Measurements from ENCODE around the gene FUBP3. TPM values are rescaled to one million over a fixed set of nuclear protein-coding genes. Genes with fewer than 3 reads are reported as not detected.

Gene FUBP3
- polyA plus RNA-seq, 1 of the 3 experiments (the other 2 are of a cell fraction): 55.1 TPM

GRCh38 chr9:130581766-130582165, 2.4 kb downstream of the FUBP3 start:
- Histone ChIP-seq H3K36me3 (replicated peaks in 1 of 2; ENCODE audit: control insufficient read depth in 1 of 2, insufficient read depth in 2 of 2, low read length in 1 of 2) (peaks cover 13 to 25% of the 10 kb centered on the region in 2 experiments), H3K27ac (ENCODE audit: low read depth in 2 of 2, low read length in 1 of 2) (no peak overlapping the region), H3K9me2 (no peaks in the 10 kb centered on the region), H2AFZ (ENCODE audit: low read depth) (no peak overlapping the region), H3F3A (replicated peaks; ENCODE audit: insufficient read depth) (peaks cover 3% of the 10 kb centered on the region), H3K4me2 (no peak overlapping the region), H3K79me2 (ENCODE audit: insufficient read depth) (peaks cover 74% of the 10 kb centered on the region), H4K20me1 (ENCODE audit: insufficient read depth) (peaks cover 61% of the 10 kb centered on the region), H3K27me3 (ENCODE audit: insufficient read depth) (no peaks in the 10 kb centered on the region), H3K4me3 (ENCODE audit: low read depth in 2 of 2, low read length in 1 of 2) (no peak overlapping the region), H3K4me1 (ENCODE audit: control insufficient read depth in 1 of 2, insufficient read depth in 2 of 2, low read depth in 1 of 2, low read length in 1 of 2) (peaks cover 6 to 11% of the 10 kb centered on the region in 2 experiments; a peak in 2 of 4 replicates), H3K9me3 (no peaks in the 10 kb centered on the region), H3K9ac (no peak overlapping the region)
- ChIA-PET CTCF (interaction anchor here (1.9 kb wide), 1 partner anchor 122 kb away, joined by 5 read pairs; no protein-coding TSS in a partner anchor), POLR2A (no interaction called here)
- no peak for DNase-seq
- TF ChIP-seq MXI1 (IDR thresholded peaks at IDR 0.05; ENCODE audit: low read depth, low read length) (no peak), GATA2 (CRISPR knock-in tag; IDR thresholded peaks at IDR 0.05) (no peak), RXRA (IDR thresholded peaks at IDR 0.05; ENCODE audit: borderline replicate concordance, low read depth) (no peak), NRF1 (IDR thresholded peaks at IDR 0.05; ENCODE audit: low read depth, low read length) (no peak), MEF2A (IDR thresholded peaks at IDR 0.05; ENCODE audit: borderline replicate concordance, low read depth) (no peak), EZH2phosphoT487 (IDR thresholded peaks at IDR 0.05; ENCODE audit: borderline replicate concordance, low read depth) (no peak), TEAD4 (IDR thresholded peaks at IDR 0.05; ENCODE audit: borderline replicate concordance, insufficient read depth) (no peak), RAD21 (IDR thresholded peaks at IDR 0.05; ENCODE audit: low read length) (no peak), NFIC (IDR thresholded peaks at IDR 0.05; ENCODE audit: borderline replicate concordance) (no peak), CHD2 (IDR thresholded peaks at IDR 0.05; ENCODE audit: low read length, partially characterized antibody) (no peak), GABPA (IDR thresholded peaks at IDR 0.05; ENCODE audit: low read depth) (no peak), ELF1 (IDR thresholded peaks at IDR 0.05) (no peak), IRF3 (IDR thresholded peaks at IDR 0.05; ENCODE audit: low read depth, low read length) (no peak), SMC3 (IDR thresholded peaks at IDR 0.05; ENCODE audit: low read depth, low read length) (no peak), RFX5 (IDR thresholded peaks at IDR 0.05; ENCODE audit: low read length) (no peak), FOSL2 (IDR thresholded peaks at IDR 0.05; ENCODE audit: borderline replicate concordance, low read depth) (no peak), YY1 (IDR thresholded peaks at IDR 0.05; ENCODE audit: low read depth) (no peak)
- TF ChIP-seq, protein P1, sequence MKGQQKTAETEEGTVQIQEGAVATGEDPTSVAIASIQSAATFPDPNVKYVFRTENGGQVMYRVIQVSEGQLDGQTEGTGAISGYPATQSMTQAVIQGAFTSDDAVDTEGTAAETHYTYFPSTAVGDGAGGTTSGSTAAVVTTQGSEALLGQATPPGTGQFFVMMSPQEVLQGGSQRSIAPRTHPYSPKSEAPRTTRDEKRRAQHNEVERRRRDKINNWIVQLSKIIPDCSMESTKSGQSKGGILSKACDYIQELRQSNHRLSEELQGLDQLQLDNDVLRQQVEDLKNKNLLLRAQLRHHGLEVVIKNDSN (IDR thresholded peaks at IDR 0.05; ENCODE audit: borderline replicate concordance, low read depth): no peak
- TF ChIP-seq, protein P2, sequence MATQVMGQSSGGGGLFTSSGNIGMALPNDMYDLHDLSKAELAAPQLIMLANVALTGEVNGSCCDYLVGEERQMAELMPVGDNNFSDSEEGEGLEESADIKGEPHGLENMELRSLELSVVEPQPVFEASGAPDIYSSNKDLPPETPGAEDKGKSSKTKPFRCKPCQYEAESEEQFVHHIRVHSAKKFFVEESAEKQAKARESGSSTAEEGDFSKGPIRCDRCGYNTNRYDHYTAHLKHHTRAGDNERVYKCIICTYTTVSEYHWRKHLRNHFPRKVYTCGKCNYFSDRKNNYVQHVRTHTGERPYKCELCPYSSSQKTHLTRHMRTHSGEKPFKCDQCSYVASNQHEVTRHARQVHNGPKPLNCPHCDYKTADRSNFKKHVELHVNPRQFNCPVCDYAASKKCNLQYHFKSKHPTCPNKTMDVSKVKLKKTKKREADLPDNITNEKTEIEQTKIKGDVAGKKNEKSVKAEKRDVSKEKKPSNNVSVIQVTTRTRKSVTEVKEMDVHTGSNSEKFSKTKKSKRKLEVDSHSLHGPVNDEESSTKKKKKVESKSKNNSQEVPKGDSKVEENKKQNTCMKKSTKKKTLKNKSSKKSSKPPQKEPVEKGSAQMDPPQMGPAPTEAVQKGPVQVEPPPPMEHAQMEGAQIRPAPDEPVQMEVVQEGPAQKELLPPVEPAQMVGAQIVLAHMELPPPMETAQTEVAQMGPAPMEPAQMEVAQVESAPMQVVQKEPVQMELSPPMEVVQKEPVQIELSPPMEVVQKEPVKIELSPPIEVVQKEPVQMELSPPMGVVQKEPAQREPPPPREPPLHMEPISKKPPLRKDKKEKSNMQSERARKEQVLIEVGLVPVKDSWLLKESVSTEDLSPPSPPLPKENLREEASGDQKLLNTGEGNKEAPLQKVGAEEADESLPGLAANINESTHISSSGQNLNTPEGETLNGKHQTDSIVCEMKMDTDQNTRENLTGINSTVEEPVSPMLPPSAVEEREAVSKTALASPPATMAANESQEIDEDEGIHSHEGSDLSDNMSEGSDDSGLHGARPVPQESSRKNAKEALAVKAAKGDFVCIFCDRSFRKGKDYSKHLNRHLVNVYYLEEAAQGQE (IDR thresholded peaks at IDR 0.05; ENCODE audit: low read depth, low read length): no peak
- 100% methylated on average over 3 of the region's 3 CpGs for WGBS (ENCODE audit: low lambda C conversion rate)
